Measurements from ENCODE around the gene SPSB1.

GRCh38 chr1:9343269-9343668 lies 50.6 kb downstream of the SPSB1 start:
- no peak for TF ChIP-seq EZH2 (optimal IDR thresholded peaks at IDR 0.05; ENCODE audit: low read depth, low read length)
- TF ChIP-seq CTCF (IDR thresholded peaks at IDR 0.05; ENCODE audit: low read length) = no peak
